Fibroblast of skin of back (primary cell): Measurements from ENCODE around the gene RSU1.

Source experiments
- DNase-seq: peaks from one replicate; pipeline ENCODE4 v3.0.0-alpha.2; 2013

RSU1 gene

DNA sequence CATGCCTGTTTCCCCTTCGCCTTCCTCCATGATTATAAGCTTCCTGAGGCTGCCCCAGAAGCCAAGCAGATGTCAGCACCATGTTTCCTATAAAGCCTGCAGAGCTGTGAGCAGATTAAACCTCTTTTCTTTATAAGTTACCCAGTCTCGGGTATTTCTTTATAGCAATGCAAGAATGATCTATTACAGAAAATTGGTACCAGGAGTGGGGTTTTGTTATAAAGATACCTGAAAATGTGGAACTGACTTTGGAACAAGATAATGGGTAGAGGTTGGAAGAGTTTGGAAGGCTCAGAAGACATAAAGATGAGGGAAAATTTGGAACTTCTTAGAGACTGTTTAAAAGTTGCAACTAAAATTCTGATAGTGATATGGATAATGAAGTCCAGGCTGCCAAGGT lies 4.8 kb upstream of the RSU1 start:
- no peak for DNase-seq

DNA sequence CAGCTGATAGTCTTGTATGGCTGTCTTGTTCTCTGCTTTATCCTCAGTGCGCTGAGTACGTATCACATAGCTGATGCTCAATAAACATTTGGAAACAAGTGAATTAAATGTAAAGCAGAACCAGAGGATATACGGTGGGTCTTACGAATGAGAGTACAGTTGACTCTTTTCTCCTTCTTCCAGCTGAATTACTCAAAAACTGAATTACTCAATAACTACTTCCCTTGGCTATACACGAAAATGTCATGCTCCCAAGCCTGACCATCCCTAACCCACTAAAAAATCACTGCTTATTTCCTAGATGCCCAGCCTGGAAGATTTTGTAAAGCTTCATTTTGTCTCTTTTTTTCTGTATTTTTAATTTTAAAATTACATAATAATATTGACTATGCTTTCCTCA lies 3.2 kb upstream of the RSU1 start:
- DNase-seq, result no peak

DNA sequence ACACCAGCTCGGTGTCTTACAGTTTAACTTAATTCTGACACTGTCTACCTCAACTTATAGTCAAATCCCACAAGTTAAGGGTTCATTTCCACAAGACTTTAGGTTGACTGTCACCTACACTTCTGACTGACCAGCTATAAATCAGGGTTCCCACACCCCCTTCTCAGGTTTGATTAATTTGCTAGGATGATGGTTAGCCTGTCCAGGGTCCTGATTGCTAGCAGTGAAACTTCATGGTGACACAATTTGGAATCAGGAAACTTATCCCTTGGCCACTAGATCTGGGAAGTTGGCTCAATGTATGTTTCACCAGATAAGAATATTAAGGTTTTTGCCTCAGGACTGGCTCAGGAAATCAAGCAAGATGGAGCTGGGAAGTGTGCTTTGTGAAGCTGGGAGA lies 2.8 kb upstream of the RSU1 start:
- no peak for DNase-seq

DNA sequence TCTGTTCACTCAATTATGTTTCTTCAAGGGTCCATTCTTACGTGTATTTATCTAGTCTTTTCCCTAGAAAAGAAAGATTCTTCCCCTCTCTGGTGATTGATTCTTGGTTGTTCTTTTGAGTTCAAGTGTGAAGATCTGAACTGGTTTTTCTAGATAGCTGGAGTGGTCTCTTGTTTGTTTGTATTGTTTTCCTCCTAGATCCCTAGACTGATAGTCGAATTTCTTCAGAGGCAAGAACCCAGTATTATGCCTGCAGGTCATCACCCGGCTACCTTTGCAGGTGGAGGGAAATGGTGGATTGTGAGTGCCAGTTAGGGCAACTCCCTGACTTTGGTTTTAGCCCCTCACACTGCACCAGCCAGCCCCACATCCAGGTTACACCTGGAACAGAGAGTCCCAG lies 2.2 kb upstream of the RSU1 start:
- DNase-seq, result no peak

GRCh38 chr10:16819026-16819425 lies 1.8 kb upstream of the RSU1 start:
- DNase-seq, result no peak

GRCh38 chr10:16816830-16817124 lies 447 bp downstream of the RSU1 start:
- no peak for DNase-seq

GRCh38 chr10:16816171-16816570 lies 1.1 kb downstream of the RSU1 start:
- no peak for DNase-seq

DNA sequence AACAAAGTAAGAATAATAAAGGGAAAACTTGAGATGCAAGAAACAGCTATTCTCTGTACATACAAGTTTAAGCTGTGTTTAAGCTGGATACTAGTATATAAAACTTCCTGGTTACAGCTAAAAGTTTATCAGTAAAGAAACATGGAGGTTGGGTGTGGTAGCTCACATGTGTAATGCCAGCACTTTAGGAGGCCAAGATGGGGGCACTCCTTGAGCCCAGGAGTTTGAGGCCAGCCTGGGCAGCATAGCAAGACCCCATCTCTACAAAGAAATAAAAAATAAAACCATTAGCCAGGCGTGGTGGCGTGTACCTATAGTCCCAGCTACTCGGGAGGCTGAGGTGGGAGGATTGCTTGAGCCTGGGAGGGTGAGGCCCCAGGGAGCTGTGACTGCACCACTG lies 3.2 kb downstream of the RSU1 start:
- no peak for DNase-seq

GRCh38 chr10:16812676-16813075 lies 4.5 kb downstream of the RSU1 start:
- no peak for DNase-seq

DNA sequence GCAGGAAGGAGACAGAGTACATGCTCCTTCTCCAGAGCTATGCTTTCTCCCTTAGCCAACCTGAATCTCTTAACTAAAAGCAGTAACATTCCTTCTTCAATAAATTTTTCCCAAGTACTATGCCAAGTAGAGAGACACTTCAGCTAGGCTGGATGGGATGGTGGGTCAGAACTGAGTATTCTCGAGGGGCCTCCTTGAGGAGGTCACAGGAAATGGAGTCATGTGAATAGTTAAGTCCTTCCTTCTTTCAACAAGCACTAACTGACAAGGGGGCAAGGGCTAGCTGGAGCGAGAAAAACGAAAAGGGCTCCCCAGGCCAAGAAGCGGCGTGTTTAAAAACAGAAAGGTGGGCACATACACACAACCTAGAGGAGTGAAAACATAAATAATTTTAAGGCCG lies 5.5 kb downstream of the RSU1 start:
- DNase-seq, result peak; percentile 15

- DNase-seq, result no peak
These were observed 5.9 kb downstream of the RSU1 start for GRCh38 chr10:16811292-16811691.

GRCh38 chr10:16809074-16809718 lies 8.0 kb downstream of the RSU1 start:
- peak; percentile 31 for DNase-seq

DNA sequence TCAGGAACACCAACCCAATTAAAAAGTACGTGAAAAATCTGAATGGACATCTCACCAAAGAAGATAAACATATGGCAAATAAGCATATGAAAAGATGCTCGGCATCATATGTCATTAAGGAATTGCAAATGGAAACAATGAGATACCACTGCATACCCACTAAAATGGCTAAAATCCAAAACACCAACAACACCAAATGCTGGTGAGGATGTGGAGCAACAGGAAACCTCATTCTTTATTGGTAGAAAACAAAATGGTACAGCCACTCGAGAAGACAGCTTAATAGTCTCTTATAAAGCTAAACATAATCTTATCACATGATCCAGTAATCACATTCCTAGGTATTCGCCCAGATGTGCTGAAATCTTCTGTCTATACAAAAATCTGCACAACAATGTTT lies 13.1 kb downstream of the RSU1 start:
- no peak for DNase-seq

GRCh38 chr10:16803464-16803863 lies 13.8 kb downstream of the RSU1 start:
- no peak for DNase-seq

DNA sequence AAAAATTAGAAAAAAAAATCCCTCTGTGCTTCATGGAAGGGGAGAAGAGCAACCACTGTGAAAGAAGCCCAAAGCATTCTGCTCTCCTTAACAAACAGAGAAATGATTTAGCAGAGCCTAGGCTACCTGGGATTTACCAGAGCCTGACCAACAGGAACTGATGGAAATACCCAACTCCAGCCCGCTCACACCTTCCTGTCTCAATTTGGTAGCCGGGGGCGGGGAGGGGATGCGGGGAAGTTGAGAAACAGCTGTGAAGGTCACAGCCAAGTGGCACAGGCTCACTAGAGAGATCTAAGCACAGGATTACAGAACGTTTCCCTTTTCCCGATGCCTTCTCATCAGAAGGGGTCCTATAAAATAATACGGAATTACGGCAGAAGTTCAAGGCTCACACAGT lies 17.6 kb downstream of the RSU1 start:
- DNase-seq, result no peak

DNA sequence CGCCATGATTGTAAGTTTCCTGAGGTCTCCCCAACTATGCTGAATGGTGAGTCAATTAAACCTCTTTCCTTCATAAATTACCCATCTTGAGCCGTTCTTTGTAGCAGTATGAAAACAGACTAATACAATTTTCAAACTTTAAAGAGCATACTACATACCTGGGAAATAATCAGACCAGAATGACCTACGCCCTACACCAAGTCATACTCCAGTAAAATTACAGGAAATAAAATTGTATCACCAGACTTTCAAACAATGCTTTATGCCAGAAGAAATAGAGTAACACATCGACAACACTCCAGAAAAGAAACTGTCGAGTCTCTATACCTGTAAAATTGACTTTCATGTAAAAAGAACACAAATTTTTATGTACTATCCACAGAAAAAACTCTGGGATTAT lies 18.7 kb downstream of the RSU1 start:
- no peak for DNase-seq

GRCh38 chr10:16795410-16796073 lies 21.7 kb downstream of the RSU1 start:
- DNase-seq, result no peak

DNA sequence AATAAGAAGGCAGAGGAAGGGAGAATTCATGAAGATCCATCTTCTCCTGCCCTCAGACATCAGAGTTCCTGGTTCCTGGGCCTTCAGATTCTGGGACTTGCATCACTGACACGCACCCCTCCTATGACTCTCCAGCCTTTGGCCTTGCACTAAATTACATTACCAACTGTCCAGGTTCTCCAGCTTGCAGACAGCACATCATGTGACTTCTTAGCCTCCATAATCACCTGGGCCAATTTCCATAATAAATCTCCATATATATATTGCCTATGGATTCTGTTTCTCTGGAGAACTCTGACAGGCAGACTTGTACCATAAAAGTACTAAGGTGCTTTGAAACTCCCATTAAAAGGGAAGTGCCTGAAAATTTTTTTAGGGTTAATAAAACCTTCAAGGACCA lies 23.2 kb downstream of the RSU1 start:
- no peak for DNase-seq

- DNase-seq, result peak; percentile 37
These were observed 24.5 kb downstream of the RSU1 start for GRCh38 chr10:16792675-16793074.

DNA sequence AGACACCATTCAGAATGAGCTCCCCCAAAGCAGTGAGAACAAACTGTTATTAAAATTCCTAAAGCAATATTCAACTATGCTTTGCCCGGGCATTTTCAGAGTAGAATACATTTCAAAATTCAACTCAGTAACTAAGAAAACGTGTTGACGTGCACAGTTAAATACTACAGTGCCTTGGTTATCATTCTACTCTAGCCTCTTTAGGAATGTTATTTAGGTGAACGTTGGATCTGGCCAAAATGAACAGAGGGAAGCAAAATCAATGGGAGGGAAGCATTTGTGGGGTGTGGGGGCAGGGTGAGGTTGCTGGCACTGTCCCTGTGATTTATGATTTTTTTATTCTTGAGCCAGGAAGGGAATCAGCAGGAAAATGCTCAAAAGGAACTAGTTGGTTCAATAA lies 27.5 kb downstream of the RSU1 start:
- no peak for DNase-seq

GRCh38 chr10:16789261-16789660 lies 28.0 kb downstream of the RSU1 start:
- no peak for DNase-seq

GRCh38 chr10:16788778-16789177 lies 28.4 kb downstream of the RSU1 start:
- DNase-seq, result no peak

- no peak for DNase-seq
These were observed 29.1 kb downstream of the RSU1 start for GRCh38 chr10:16788125-16788524.

- DNase-seq, result no peak
These were observed 29.8 kb downstream of the RSU1 start for GRCh38 chr10:16787361-16787791.

- DNase-seq, result no peak
These were observed 36.8 kb downstream of the RSU1 start for GRCh38 chr10:16780338-16780880.
